ENCODE data around the gene SOX6.

The SOX6 gene

GRCh38 chr11:15941206-15941770, 415.1 kb downstream of the SOX6 start:
- TF ChIP-seq PAX5 (IDR thresholded peaks at IDR 0.05; ENCODE audit: insufficient read depth, low read length, severe bottlenecking) (no peak), POU2F2 (IDR thresholded peaks at IDR 0.05; ENCODE audit: low read depth, low read length) (no peak), SPI1 (IDR thresholded peaks at IDR 0.05; ENCODE audit: low read depth, low read length) (no peak), POLR2A (IDR thresholded peaks at IDR 0.05; ENCODE audit: low read depth, low read length) (no peak), POLR2AphosphoS5 (IDR thresholded peaks at IDR 0.05; ENCODE audit: low read depth, low read length) (no peak), TAF1 (IDR thresholded peaks at IDR 0.05; ENCODE audit: low read depth, low read length) (no peak)
- FAIRE-seq (no peak), DNase-seq (ENCODE audit: insufficient read length, low spot score) (peak; percentile 61)

GRCh38 chr11:15940462-15941205, 415.7 kb downstream of the SOX6 start:
- TF ChIP-seq POLR2A (IDR thresholded peaks at IDR 0.05; ENCODE audit: low read depth, low read length) (no peak), SPI1 (IDR thresholded peaks at IDR 0.05; ENCODE audit: low read depth, low read length) (no peak), PAX5 (IDR thresholded peaks at IDR 0.05; ENCODE audit: insufficient read depth, low read length, severe bottlenecking) (no peak), TAF1 (IDR thresholded peaks at IDR 0.05; ENCODE audit: low read depth, low read length) (no peak), POU2F2 (IDR thresholded peaks at IDR 0.05; ENCODE audit: low read depth, low read length) (no peak), POLR2AphosphoS5 (IDR thresholded peaks at IDR 0.05; ENCODE audit: low read depth, low read length) (no peak)
- FAIRE-seq (no peak), DNase-seq (ENCODE audit: insufficient read length, low spot score) (no peak)

- no peak for DNase-seq (ENCODE audit: insufficient read length, low spot score)
- no peak for TF ChIP-seq SPI1 (IDR thresholded peaks at IDR 0.05; ENCODE audit: low read depth, low read length)
- TF ChIP-seq POU2F2 (IDR thresholded peaks at IDR 0.05; ENCODE audit: low read depth, low read length), result no peak
- TF ChIP-seq PAX5 (IDR thresholded peaks at IDR 0.05; ENCODE audit: insufficient read depth, low read length, severe bottlenecking), result no peak
- no peak for TF ChIP-seq POLR2A (IDR thresholded peaks at IDR 0.05; ENCODE audit: low read depth, low read length)
- TF ChIP-seq TAF1 (IDR thresholded peaks at IDR 0.05; ENCODE audit: low read depth, low read length), result no peak
- TF ChIP-seq POLR2AphosphoS5 (IDR thresholded peaks at IDR 0.05; ENCODE audit: low read depth, low read length), result no peak
- no peak for FAIRE-seq
These were observed 417.4 kb downstream of the SOX6 start for GRCh38 chr11:15938983-15939382.

- FAIRE-seq, result no peak
- TF ChIP-seq TAF1 (IDR thresholded peaks at IDR 0.05; ENCODE audit: low read depth, low read length), result no peak
- no peak for TF ChIP-seq PAX5 (IDR thresholded peaks at IDR 0.05; ENCODE audit: insufficient read depth, low read length, severe bottlenecking)
- TF ChIP-seq POLR2A (IDR thresholded peaks at IDR 0.05; ENCODE audit: low read depth, low read length), result no peak
- no peak for DNase-seq (ENCODE audit: insufficient read length, low spot score)
These were observed 418.2 kb downstream of the SOX6 start for GRCh38 chr11:15938121-15938611.

GRCh38 chr11:15937601-15938120, 418.7 kb downstream of the SOX6 start:
- TF ChIP-seq SPI1 (IDR thresholded peaks at IDR 0.05; ENCODE audit: low read depth, low read length), result no peak
- TF ChIP-seq POLR2AphosphoS5 (IDR thresholded peaks at IDR 0.05; ENCODE audit: low read depth, low read length), result no peak
- no peak for TF ChIP-seq POLR2A (IDR thresholded peaks at IDR 0.05; ENCODE audit: low read depth, low read length)
- TF ChIP-seq TAF1 (IDR thresholded peaks at IDR 0.05; ENCODE audit: low read depth, low read length), result no peak
- no peak for TF ChIP-seq PAX5 (IDR thresholded peaks at IDR 0.05; ENCODE audit: insufficient read depth, low read length, severe bottlenecking)
- TF ChIP-seq POU2F2 (IDR thresholded peaks at IDR 0.05; ENCODE audit: low read depth, low read length), result no peak
- FAIRE-seq, result no peak
- no peak for DNase-seq (ENCODE audit: insufficient read length, low spot score)

- TF ChIP-seq TAF1 (IDR thresholded peaks at IDR 0.05; ENCODE audit: low read depth, low read length), result no peak
- no peak for TF ChIP-seq PAX5 (IDR thresholded peaks at IDR 0.05; ENCODE audit: insufficient read depth, low read length, severe bottlenecking)
- TF ChIP-seq POU2F2 (IDR thresholded peaks at IDR 0.05; ENCODE audit: low read depth, low read length), result no peak
- TF ChIP-seq POLR2AphosphoS5 (IDR thresholded peaks at IDR 0.05; ENCODE audit: low read depth, low read length), result no peak
- TF ChIP-seq SPI1 (IDR thresholded peaks at IDR 0.05; ENCODE audit: low read depth, low read length), result no peak
- no peak for TF ChIP-seq POLR2A (IDR thresholded peaks at IDR 0.05; ENCODE audit: low read depth, low read length)
- FAIRE-seq, result no peak
- no peak for DNase-seq (ENCODE audit: insufficient read length, low spot score)
These were observed 420.3 kb downstream of the SOX6 start for GRCh38 chr11:15936011-15936410.

GRCh38 chr11:15935373-15935772, 421.0 kb downstream of the SOX6 start:
- TF ChIP-seq TAF1 (IDR thresholded peaks at IDR 0.05; ENCODE audit: low read depth, low read length) (no peak), PAX5 (IDR thresholded peaks at IDR 0.05; ENCODE audit: insufficient read depth, low read length, severe bottlenecking) (no peak), POLR2AphosphoS5 (IDR thresholded peaks at IDR 0.05; ENCODE audit: low read depth, low read length) (no peak), POU2F2 (IDR thresholded peaks at IDR 0.05; ENCODE audit: low read depth, low read length) (no peak), SPI1 (IDR thresholded peaks at IDR 0.05; ENCODE audit: low read depth, low read length) (no peak), POLR2A (IDR thresholded peaks at IDR 0.05; ENCODE audit: low read depth, low read length) (no peak)
- FAIRE-seq, result no peak
- DNase-seq (ENCODE audit: insufficient read length, low spot score), result no peak

GRCh38 chr11:15933886-15934625, 422.3 kb downstream of the SOX6 start:
- DNase-seq (ENCODE audit: insufficient read length, low spot score) (no peak), FAIRE-seq (no peak)
- no peak for TF ChIP-seq PAX5 (IDR thresholded peaks at IDR 0.05; ENCODE audit: insufficient read depth, low read length, severe bottlenecking)
- TF ChIP-seq POLR2AphosphoS5 (IDR thresholded peaks at IDR 0.05; ENCODE audit: low read depth, low read length), result no peak
- no peak for TF ChIP-seq TAF1 (IDR thresholded peaks at IDR 0.05; ENCODE audit: low read depth, low read length)
- TF ChIP-seq POU2F2 (IDR thresholded peaks at IDR 0.05; ENCODE audit: low read depth, low read length), result no peak
- no peak for TF ChIP-seq SPI1 (IDR thresholded peaks at IDR 0.05; ENCODE audit: low read depth, low read length)
- TF ChIP-seq POLR2A (IDR thresholded peaks at IDR 0.05; ENCODE audit: low read depth, low read length), result no peak

GRCh38 chr11:15932417-15932816, 423.9 kb downstream of the SOX6 start:
- no peak for FAIRE-seq
- TF ChIP-seq PAX5 (IDR thresholded peaks at IDR 0.05; ENCODE audit: insufficient read depth, low read length, severe bottlenecking), result no peak
- no peak for TF ChIP-seq POU2F2 (IDR thresholded peaks at IDR 0.05; ENCODE audit: low read depth, low read length)
- DNase-seq (ENCODE audit: insufficient read length, low spot score), result no peak

All from GM12891 (cell line).